ENCODE measurements around the gene HEATR3. TPM values are rescaled to one million over a fixed set of nuclear protein-coding genes. Genes with fewer than 3 reads are reported as not detected.

The HEATR3 gene
- total and polyA plus RNA-seq, 2 of the 13 experiments (the other 11 are each of a cell fraction or from before 2014, with no cell fraction given): 22.4 to 52.4 TPM

GRCh38 chr16:50038756-50039529, 26.8 kb upstream of the HEATR3 start (continued):
- TF ChIP-seq SRSF4 (IDR thresholded peaks at IDR 0.05; ENCODE audit: low read depth, low read length, poor library complexity, severe bottlenecking) (no peak), SNAPC4 (CRISPR knock-in tag; IDR thresholded peaks at IDR 0.05) (0 out of 2 replicates have a peak, but pooled peaks have one; percentile 35), DR1 (CRISPR knock-in tag; IDR thresholded peaks at IDR 0.05) (no peak), FOXP1 (IDR thresholded peaks at IDR 0.05) (no peak), FOXP1 (CRISPR knock-in tag; IDR thresholded peaks at IDR 0.05) (no peak), SOX6 (IDR thresholded peaks at IDR 0.05) (no peak), SOX6 (CRISPR knock-in tag; IDR thresholded peaks at IDR 0.05) (0 out of 2 replicates have a peak, but pooled peaks have one; percentile 12)

- no peak overlapping the region for H3K9ac ChIP-seq (ENCODE audit: insufficient read depth, low read depth, low read length)
- peak overlapping the region; percentile 67 for H3K4me2 ChIP-seq (ENCODE audit: low read depth, low read length)
- no peak overlapping the region for H2AFZ ChIP-seq (ENCODE audit: low read length)
- CTCF ChIA-PET (ENCODE audit: low intra/inter-chr PET ratio, low total read pairs): no interaction called here
- ATAC-seq: peak; percentile 84
- no peaks in the 10 kb centered on the region for H3K9me3 ChIP-seq (ENCODE audit: low read length)
- no peak overlapping the region for H3K27ac ChIP-seq (ENCODE audit: extremely low read length, insufficient read depth, low read length)
- FAIRE-seq: peak; percentile 43
- H4K20me1 ChIP-seq (ENCODE audit: insufficient read depth, low read length): no peaks in the 10 kb centered on the region
- intact Hi-C loops (cut with micrococcal nuclease; ENCODE audit: unreplicated experiment): no loop called here
- BruUV-seq (replicated peaks): no TSS peak
- 4% methylated on average over 7 of the region's 8 CpGs for WGBS (ENCODE audit: low lambda C conversion rate)
- POLR2A ChIA-PET: interaction anchor here (1.4 to 1.9 kb wide), 2 partner anchors 15 to 26 kb away, joined by 4 to 9 read pairs; partner anchors contain the start of genes CNEP1R1 and HEATR3
- peak overlapping the region in 1 of 3 experiments; percentile 21; a peak in 1 of 6 replicates for H3K4me3 ChIP-seq (replicated peaks in 1 of 3; ENCODE audit: insufficient read depth in 1 of 3, low read depth in 2 of 3, low read length in 3 of 3)
- H3K4me1 ChIP-seq (ENCODE audit: insufficient read depth, low read length): peaks cover 59% of the 10 kb centered on the region
- in situ Hi-C loops (cut with HindIII; ENCODE audit: extremely low pct_ligation_motif_present, low pct_unique_long_range_greater_than_20kb): loop anchor here (25.0 kb wide), 1 partner anchor 322 kb away; the partner anchor contains the start of gene BRD7
- H3K36me3 ChIP-seq (replicated peaks in 1 of 2; ENCODE audit: control insufficient read depth in 1 of 2, insufficient read depth in 2 of 2, low read length in 2 of 2): no peaks in the 10 kb centered on the region; a peak in 1 of 5 replicates
- H3K79me2 ChIP-seq (ENCODE audit: insufficient read depth, low read length): no peaks in the 10 kb centered on the region
- H3K27me3 ChIP-seq (ENCODE audit: control insufficient read depth in 1 of 2, insufficient read depth in 2 of 2, low read length in 2 of 2): 0 out of 5 replicates have a peak, but pooled peaks cover 0 to 4% of the 10 kb centered on the region in 2 experiments
- DNase-seq (ENCODE audit: low spot score): peak; percentile 46
- peak; percentile 20; the same call in 1 of the 2 replicates for TF ChIP-seq ARID4A (CRISPR knock-in tag; IDR thresholded peaks at IDR 0.05; ENCODE audit: borderline replicate concordance)
- peak; percentile 74; the same call in 1 of the 2 replicates for TF ChIP-seq ZNF205 (CRISPR knock-in tag; IDR thresholded peaks at IDR 0.05)
- TF ChIP-seq ZNF564 (CRISPR knock-in tag; IDR thresholded peaks at IDR 0.05): no peak
- TF ChIP-seq ZNF33B (CRISPR knock-in tag; IDR thresholded peaks at IDR 0.05): no peak
- no peak for TF ChIP-seq GATAD2A (CRISPR knock-in tag; IDR thresholded peaks at IDR 0.05)
These were observed 25.8 kb upstream of the HEATR3 start for GRCh38 chr16:50040018-50040417.

All from HepG2 (cell line).